Mesothelial cell of epicardium (in vitro differentiated cells): ENCODE results near the gene SPSB4. TPM values are rescaled to one million over a fixed set of nuclear protein-coding genes. Genes with fewer than 3 reads are reported as not detected.
A peak's percentile ranks its signal among the peaks of the same experiment; 100 is the strongest.
"Not testable (repeated sequence)": the region's sequence is repeated elsewhere in the genome, so short reads cannot be mapped to it uniquely, and the experiment has no call there.

Experiments used
- DNase-seq, 2 experiments: peaks; one replicate each; pipeline ENCODE4 v3.0.0; 2021; ENCODE audit warnings: low spot score in 2 of 2; ENCODE audit not compliant: unreplicated experiment in 2 of 2
- H3K27ac Mint-ChIP-seq: 2 replicates; pipeline ENCODE4 v1.8.0; 2021; ENCODE audit warnings: mixed read lengths
- H3K27me3 Mint-ChIP-seq: 2 replicates; pipeline ENCODE4 v1.8.0; 2021; ENCODE audit warnings: low read depth, mixed read lengths
- H3K36me3 Mint-ChIP-seq: 2 replicates; pipeline ENCODE4 v1.8.0; 2021; ENCODE audit warnings: mixed read lengths
- H3K4me1 Mint-ChIP-seq: 2 replicates; pipeline ENCODE4 v1.8.0; 2021; ENCODE audit warnings: mixed read lengths
- H3K4me3 Mint-ChIP-seq: 2 replicates; pipeline ENCODE4 v1.8.0; 2021; ENCODE audit warnings: mild to moderate bottlenecking, moderate library complexity, mixed read lengths
- H3K9me3 Mint-ChIP-seq: 2 replicates; pipeline ENCODE4 v1.8.0; 2021; ENCODE audit warnings: mixed read lengths
- total RNA-seq: library from RNA; stranded (reverse); gene quantifications from 3 replicates; pipeline ENCODE4 v1.2.1, GENCODE V29; 2021
- TF ChIP-seq, protein P1 (sequence below): fragments of 200-600 bp; sonication (generic); IDR thresholded peaks from one replicate; pipeline ENCODE4 v1.5.0; 2021; ENCODE audit warnings: antibody characterized with exemption; ENCODE audit not compliant: unreplicated experiment

The SPSB4 gene
- total RNA-seq, 1 donor from 2014 or later = 13.1 TPM

DNA sequence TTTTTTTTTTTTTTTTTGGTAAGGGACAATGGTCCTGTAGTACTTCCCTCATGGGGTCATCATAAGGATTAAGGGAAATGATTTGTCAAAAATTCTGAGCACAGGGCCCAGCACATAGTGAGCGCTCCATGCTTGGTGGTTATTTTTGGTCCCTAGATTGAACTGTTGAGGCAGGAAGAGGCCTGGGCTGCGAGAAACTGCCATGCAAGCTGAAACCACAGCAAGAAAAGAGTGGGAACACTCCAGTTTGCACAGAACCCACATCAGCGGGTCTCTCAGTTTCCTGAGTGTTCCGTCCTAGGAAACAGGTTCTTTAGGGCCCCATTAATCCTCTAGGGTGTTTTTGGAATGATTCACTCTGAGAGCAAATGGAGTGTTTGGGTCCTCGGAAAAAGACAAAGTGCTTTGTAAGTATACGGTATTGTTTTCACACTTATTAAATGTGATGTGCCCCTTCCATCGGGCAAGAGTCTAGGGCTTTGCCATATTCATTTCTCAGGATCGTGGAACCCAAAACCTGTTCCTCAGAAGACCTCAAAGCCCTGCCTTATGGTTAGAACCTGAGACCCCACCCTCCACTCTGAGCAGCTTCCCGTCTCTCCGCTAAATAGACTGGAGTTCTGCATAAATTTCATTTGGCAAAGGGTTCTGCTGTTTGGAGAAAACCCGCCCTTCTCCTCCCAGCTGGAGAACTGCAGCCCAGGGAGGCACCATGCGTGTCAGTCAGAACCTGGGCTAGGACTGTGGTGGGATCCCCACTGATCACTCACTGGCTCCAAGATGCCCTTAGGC, 60.4 kb downstream of the SPSB4 start:
- TF ChIP-seq, protein P1, sequence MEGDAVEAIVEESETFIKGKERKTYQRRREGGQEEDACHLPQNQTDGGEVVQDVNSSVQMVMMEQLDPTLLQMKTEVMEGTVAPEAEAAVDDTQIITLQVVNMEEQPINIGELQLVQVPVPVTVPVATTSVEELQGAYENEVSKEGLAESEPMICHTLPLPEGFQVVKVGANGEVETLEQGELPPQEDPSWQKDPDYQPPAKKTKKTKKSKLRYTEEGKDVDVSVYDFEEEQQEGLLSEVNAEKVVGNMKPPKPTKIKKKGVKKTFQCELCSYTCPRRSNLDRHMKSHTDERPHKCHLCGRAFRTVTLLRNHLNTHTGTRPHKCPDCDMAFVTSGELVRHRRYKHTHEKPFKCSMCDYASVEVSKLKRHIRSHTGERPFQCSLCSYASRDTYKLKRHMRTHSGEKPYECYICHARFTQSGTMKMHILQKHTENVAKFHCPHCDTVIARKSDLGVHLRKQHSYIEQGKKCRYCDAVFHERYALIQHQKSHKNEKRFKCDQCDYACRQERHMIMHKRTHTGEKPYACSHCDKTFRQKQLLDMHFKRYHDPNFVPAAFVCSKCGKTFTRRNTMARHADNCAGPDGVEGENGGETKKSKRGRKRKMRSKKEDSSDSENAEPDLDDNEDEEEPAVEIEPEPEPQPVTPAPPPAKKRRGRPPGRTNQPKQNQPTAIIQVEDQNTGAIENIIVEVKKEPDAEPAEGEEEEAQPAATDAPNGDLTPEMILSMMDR = no peak
- Mint-ChIP-seq H3K27me3 (no peaks in the 10 kb centered on the region), H3K36me3 (peaks cover 9% of the 10 kb centered on the region), H3K9me3 (peaks cover 5% of the 10 kb centered on the region), H3K27ac (no peak overlapping the region), H3K4me1 (peaks cover 7% of the 10 kb centered on the region), H3K4me3 (no peak overlapping the region)
- peak in 1 of 2 experiments; percentile 27 for DNase-seq

- H3K4me3 Mint-ChIP-seq = no peak overlapping the region
- no peak overlapping the region for H3K27ac Mint-ChIP-seq
- DNase-seq = no peak
- peaks cover 11% of the 10 kb centered on the region for H3K9me3 Mint-ChIP-seq
- peaks cover 9% of the 10 kb centered on the region for H3K36me3 Mint-ChIP-seq
- H3K27me3 Mint-ChIP-seq = no peaks in the 10 kb centered on the region
- H3K4me1 Mint-ChIP-seq = peaks cover 7% of the 10 kb centered on the region
- TF ChIP-seq, protein P1 = no peak
These were observed 61.6 kb downstream of the SPSB4 start for GRCh38 chr3:141112686-141113297.

DNA sequence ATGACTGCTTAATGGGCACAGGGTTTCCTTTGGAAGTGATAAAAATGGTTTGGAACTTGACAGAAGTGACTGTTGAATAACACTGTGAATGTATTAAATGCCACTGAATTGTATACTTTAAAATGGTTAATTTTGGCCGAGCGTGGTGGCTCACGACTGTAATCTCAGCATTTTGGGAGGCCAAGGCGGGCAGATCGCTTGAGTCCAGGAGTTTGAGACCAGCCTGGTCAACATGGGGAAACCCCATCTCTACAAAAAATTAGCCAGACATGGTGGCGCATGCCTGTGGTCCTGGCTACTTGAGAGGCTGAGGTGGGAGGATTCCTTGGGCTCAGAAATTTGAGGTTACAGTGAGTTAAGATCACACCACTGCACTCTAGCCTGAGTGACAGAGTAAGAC, 62.5 kb downstream of the SPSB4 start:
- H3K4me1 Mint-ChIP-seq, H3K27me3 Mint-ChIP-seq, H3K27ac Mint-ChIP-seq, DNase-seq, H3K4me3 Mint-ChIP-seq: not testable (repeated sequence)
- Mint-ChIP-seq H3K9me3 (peaks cover 19% of the 10 kb centered on the region), H3K36me3 (peaks cover 13% of the 10 kb centered on the region)

- H3K9me3 Mint-ChIP-seq = peaks cover 25% of the 10 kb centered on the region
- peaks cover 13% of the 10 kb centered on the region for H3K36me3 Mint-ChIP-seq
- TF ChIP-seq, protein P1 = no peak
- peaks cover 7% of the 10 kb centered on the region for H3K4me1 Mint-ChIP-seq
- no peak overlapping the region for H3K4me3 Mint-ChIP-seq
- no peak for DNase-seq
- no peak overlapping the region for H3K27ac Mint-ChIP-seq
- no peaks in the 10 kb centered on the region for H3K27me3 Mint-ChIP-seq
These were observed 63.1 kb downstream of the SPSB4 start for GRCh38 chr3:141114179-141114745.

DNA sequence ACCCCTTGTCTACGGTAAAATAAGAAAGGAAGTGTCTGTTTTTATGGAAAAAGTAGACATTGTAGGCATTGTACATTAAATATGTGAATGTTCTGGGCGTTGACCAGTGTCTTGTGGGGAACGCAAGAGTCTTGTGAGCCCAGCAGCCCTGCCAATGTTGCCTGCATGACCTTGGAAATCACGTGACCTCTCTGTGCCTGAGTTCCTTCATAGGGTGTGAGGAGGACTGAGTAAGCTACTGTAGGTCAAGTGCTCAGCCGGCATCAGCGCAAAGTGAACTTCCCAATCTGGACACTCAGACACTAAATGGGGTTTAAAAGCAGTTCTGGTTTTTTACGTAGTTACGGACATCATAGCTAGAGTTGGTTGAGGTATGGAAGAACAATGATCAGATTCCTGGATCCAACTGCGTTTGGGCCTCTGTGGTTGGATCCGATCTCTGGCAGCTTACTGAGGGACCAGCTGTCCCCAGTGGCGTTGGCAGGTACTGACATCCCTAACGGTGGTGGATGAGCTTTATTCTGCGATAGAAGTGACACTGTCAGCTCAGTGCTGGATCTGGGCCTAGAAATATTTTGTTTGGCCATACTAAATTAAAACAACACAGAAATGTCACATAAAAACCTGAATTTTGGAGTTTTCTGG, 63.8 kb downstream of the SPSB4 start:
- Mint-ChIP-seq H3K27ac (peak overlapping the region; percentile 9), H3K4me3 (no peak overlapping the region), H3K27me3 (no peaks in the 10 kb centered on the region), H3K4me1 (peaks cover 7% of the 10 kb centered on the region), H3K36me3 (peaks cover 13% of the 10 kb centered on the region), H3K9me3 (peaks cover 31% of the 10 kb centered on the region)
- TF ChIP-seq, protein P1 = peak; percentile 72
- DNase-seq = no peak
